HG02938 (cell line): ENCODE measurements around the gene TUBE1.
"Not testable (repeated sequence)": the region's sequence is repeated elsewhere in the genome, so short reads cannot be mapped to it uniquely, and the experiment has no call there.

Source experiments
- ATAC-seq: cut with Tn5 transposase; IDR thresholded peaks from one replicate; pipeline ENCODE4 v1.9.1; 2021; ENCODE audit warnings: mild to moderate bottlenecking, moderate library complexity; ENCODE audit not compliant: unreplicated experiment

TUBE1 gene, protein sequence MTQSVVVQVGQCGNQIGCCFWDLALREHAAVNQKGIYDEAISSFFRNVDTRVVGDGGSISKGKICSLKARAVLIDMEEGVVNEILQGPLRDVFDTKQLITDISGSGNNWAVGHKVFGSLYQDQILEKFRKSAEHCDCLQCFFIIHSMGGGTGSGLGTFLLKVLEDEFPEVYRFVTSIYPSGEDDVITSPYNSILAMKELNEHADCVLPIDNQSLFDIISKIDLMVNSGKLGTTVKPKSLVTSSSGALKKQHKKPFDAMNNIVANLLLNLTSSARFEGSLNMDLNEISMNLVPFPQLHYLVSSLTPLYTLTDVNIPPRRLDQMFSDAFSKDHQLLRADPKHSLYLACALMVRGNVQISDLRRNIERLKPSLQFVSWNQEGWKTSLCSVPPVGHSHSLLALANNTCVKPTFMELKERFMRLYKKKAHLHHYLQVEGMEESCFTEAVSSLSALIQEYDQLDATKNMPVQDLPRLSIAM

DNA sequence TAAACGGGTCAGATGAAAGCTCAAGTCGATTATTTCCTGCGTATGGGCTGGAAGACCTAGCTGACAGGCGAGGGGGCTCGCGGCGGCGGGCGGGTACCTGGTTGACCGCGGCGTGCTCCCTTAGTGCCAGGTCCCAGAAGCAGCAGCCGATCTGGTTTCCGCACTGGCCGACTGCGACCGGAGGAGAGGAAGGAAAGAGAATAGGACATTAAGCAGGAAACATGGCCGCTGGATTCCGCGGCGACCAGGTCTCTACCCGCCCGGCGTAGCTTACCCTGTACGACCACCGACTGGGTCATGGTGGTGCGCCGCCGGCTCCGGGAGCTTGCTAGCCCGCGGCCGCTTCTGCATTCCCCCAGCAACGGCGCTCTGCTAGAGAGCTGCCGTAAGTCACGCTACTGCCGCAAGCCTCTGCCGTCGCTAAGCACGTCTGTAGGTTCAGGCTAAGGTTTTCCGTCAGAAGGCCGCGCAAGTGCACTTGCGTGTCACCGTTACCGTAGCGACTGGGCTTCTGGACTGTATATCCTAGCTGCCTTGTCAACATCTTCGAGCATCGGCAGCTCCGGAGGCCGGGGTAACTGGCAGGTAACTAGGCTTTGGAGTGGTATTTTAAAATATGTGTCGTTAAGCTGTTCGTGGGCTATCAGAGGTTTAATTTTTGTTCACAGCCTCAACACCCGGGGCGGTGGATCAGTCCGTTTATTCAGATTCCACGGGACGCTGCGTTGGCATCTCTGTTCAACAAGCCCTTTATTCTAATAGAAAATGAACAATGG lies at the start of gene TUBE1, which contains the start of gene FAM229B:
TSS of gene TUBE1 (minus strand) at position 347 of the 776 bp plus-strand sequence. CDS start at position 299, 48 bp downstream.
TSS of gene FAM229B (plus strand) at position 456 of the 776 bp plus-strand sequence. CDS start 11,693 bp downstream, outside the sequence.
- ATAC-seq, result peak; percentile 96

GRCh38 chr6:112130878-112131277 lies 43.6 kb upstream of the TUBE1 start:
- ATAC-seq, result no peak

DNA sequence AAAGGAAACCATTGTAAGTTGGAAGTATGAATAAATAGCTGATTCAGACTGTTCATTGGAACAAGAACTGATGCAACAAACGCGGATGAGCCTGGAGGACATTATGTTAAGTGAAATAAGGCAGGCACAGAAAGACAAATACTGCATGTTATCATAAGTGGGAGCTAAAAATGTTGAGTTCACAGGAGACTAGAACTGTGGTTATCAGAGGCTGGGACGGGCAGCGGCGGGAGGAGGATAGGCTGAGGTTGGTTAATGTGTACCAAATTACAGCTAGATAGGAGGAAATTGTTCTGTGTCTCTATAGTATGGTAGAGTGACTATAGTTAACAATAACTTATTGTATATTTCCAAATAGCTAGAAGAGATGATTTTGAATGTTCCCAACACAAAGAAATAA lies 40.9 kb upstream of the TUBE1 start:
- no peak for ATAC-seq

DNA sequence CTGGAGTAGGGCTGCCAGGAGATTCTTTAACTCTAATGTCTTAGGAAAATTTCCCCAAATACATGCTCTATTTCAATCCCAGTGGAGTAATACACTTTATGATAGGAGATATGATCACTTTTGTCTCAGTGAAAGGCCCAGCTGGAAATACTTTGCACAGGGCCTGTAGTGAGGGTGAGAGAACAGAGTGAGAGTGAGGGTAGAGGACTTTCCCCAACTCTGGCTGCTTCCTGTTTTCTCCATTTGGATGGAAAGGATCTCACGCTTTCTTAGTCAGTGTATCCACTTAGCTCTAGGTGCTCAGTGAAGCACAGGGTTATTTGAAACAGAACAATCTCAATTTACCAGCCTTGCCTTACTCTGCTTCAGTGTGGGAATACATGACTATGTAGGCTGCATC lies 36.7 kb upstream of the TUBE1 start:
- ATAC-seq, result no peak

DNA sequence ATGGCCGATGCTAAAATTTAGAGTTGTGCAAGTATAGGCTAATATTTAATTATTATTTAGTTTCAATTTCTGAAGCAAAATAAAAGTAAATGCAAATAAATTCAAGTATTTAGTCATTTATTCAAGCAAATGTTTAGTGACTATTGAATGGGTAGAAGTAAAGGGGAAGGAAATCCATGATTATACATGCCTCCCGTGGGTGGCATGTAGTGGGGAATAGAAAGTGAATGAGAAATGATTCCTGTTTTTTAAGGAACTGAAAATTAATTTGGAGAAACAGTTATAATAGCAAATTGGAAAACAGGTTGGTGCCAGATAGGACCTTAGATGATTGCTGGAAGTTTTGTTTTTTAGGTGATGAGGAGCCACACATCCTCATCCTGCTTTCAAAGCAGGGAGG lies 35.5 kb upstream of the TUBE1 start:
- no peak for ATAC-seq

GRCh38 chr6:112118034-112118433 lies 30.8 kb upstream of the TUBE1 start:
- no peak for ATAC-seq

GRCh38 chr6:112117554-112117953 lies 30.3 kb upstream of the TUBE1 start:
- ATAC-seq, result no peak

DNA sequence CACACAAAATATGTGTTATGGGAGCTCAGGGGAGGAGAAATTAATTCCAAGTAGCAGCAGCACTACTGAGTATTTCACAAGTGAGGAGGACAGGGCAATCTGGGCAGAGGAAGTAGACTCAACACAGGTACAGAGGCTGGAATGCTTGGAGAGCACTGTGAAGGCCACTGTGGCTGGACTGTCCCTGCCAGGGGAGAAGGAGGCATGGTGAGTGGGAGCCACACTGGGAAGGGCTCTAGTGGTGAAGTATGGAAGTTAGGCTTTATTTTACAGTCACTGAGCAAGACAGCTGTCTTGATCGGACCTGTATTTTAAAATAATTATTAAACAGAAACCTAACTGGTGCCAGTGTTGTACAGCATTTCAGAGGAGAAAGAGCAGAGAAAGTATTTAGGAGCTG lies 28.9 kb upstream of the TUBE1 start:
- no peak for ATAC-seq

- no peak for ATAC-seq
Measured at GRCh38 chr6:112114577-112115223, 27.4 kb upstream of the TUBE1 start.

- ATAC-seq, result no peak
Measured at GRCh38 chr6:112113918-112114317, 26.6 kb upstream of the TUBE1 start.

DNA sequence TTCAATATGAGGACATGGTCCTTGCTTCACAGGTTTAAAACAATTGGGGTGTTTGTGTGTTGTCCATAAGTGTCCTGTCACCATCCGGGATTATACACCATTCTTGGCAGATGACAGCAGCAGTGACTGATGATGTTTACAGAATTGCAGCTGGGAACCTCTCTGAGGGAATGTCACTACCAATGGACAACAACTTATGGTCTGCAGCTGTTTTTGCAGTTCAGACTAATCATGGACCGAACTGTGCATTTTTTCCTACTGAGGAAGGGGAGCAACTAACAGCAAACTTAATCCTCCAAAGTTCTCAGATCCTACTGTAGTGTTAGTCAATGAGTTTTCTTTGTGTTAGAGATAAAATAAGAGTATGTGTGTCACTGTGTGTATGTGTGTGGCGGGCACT lies 26.1 kb upstream of the TUBE1 start:
- no peak for ATAC-seq

GRCh38 chr6:112109262-112109661 lies 22.0 kb upstream of the TUBE1 start:
- ATAC-seq, result no peak

DNA sequence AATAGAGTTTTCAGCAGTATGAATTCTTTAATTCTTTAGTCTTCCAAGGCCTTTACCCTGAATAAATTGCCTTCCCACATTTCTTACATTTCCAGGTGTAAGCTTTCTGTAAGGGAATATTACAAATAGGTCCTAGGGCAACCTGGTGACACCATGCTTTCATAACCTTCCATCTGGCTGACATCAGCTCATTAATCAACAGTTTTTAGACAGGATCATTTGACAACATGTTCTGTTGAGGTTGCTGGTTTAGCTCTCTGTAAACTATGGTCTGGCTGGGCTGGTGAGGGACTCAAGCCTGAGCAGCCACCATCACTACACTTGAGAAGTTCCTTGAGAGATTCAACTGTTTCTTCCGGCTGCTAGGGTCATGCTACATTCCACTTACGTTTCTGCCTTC lies 19.3 kb upstream of the TUBE1 start:
- ATAC-seq, result no peak

GRCh38 chr6:112106026-112106425 lies 18.7 kb upstream of the TUBE1 start:
- ATAC-seq, result not testable (repeated sequence)

DNA sequence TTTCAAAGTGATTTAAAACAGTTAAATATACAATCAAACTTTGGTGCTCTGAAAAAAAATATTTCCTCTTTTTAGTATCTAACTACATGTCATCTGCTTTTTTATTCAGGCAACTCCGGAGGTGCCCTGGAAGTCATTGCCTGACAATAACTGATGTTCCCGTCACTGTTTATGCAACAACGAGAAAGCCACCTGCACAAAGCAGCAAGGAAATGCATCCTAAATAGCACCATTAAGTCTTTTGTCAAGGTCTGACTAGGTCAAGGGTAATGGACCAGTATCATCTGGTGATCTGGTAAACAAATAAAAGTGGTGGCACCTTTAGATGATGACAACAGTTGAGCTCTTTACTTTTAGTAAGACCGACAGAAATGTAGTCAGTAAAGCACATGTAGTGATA lies 13.3 kb upstream of the TUBE1 start:
- ATAC-seq, result no peak

- no peak for ATAC-seq
Measured at GRCh38 chr6:112096901-112097300, 9.6 kb upstream of the TUBE1 start.

- no peak for ATAC-seq
Measured at GRCh38 chr6:112087916-112088315, 634 bp upstream of the TUBE1 start.

- ATAC-seq, result peak; percentile 20
Measured at GRCh38 chr6:112086744-112087135, 542 bp downstream of the TUBE1 start.

DNA sequence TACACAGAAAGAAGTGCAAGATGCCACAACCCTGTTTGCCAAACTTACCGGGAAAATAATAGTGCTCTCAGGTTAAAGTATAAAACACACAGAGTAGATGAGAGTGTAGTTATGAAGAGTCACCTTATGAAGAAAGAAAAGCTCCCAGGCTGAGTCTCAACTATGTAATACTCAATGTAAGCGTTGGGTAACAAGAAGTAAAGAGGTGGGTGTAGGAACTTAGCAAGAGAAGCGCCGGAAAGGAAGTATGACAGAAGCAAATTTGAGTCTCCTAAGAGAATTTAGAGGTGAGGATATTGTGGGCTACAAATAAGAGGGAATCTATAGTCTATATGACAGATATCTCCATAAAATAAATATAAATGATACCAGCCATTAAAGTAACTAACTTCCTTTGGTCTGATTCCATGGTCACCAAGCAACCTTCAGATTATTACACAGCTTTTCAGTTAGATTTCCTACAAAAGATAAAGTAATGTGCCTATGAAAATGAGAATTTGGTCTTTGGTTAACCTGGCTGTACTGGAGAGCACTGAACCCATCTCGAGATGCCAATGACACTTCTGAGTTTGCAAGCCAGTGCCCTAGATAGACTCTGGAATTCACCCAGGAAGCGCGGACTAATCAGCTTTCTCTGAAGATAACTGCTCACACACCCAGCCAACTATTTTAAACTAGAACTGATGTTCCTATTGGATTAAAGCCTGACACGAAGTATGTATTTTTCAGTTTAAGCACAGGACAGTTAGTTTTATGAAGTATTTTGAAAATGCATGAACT lies 1.8 kb downstream of the TUBE1 start:
- ATAC-seq, result no peak

DNA sequence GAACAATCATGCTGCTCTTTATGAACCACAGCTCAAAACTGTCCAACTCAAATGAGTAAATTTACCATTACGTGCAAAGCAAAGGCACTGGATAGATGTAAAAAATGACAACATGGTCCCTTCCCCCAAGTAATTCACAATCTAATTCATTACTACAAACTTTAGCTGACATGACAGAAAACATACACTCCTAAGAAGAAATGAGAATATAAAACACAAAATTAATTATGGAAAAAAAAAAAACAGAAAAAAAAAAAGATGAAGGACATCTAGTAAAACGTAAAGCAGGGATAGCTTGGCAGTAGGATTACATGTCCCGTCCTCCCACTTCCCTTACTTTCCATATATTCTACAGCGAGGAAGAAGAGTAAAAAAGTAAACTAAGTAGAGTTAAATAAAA lies 5.7 kb downstream of the TUBE1 start:
- ATAC-seq, result no peak

- ATAC-seq, result no peak
Measured at GRCh38 chr6:112066606-112067005, 20.7 kb downstream of the TUBE1 start.
